Measurements from ENCODE around the gene KCNAB2.

DNA sequence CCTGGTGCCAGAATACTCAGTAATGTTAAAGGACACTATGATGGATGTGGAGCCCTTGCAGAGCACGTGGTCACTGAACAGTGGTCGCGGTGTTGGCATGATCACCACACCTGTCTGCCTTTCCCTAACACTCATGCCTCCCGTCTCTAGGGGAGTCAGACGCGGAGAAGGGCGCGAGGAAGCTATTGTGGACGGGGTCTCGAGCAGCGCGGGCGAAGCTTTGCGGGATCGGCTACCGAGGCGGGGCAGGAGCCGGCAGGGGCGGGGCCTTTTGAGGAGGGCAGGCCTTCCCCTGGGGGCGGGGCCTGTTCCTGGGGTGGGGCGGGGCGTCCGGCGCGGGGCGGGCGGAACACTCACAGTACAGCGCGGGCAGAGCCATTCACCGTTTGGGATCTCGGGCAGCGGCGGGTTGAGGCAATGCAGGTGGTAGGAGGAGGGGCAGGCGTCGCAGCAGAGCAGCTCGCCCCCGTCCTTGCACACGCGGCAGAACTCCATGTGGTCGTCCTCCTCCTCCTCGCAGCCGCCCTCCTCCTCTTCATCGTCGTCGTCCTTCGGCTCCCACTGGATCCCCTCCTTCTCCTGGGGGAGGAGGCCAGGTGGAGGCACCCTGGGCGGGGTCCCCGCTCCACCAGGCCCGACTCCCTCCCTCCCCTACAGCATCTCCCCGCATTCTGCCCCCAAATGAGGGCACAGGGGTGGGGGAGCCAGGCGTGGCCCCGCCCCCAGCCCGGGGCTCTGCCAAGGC, 103.0 kb downstream of the KCNAB2 start:
- TF ChIP-seq, protein P1, sequence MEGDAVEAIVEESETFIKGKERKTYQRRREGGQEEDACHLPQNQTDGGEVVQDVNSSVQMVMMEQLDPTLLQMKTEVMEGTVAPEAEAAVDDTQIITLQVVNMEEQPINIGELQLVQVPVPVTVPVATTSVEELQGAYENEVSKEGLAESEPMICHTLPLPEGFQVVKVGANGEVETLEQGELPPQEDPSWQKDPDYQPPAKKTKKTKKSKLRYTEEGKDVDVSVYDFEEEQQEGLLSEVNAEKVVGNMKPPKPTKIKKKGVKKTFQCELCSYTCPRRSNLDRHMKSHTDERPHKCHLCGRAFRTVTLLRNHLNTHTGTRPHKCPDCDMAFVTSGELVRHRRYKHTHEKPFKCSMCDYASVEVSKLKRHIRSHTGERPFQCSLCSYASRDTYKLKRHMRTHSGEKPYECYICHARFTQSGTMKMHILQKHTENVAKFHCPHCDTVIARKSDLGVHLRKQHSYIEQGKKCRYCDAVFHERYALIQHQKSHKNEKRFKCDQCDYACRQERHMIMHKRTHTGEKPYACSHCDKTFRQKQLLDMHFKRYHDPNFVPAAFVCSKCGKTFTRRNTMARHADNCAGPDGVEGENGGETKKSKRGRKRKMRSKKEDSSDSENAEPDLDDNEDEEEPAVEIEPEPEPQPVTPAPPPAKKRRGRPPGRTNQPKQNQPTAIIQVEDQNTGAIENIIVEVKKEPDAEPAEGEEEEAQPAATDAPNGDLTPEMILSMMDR (IDR thresholded peaks at IDR 0.05): no peak
- TF ChIP-seq POLR2AphosphoS5 (IDR thresholded peaks at IDR 0.05): no peak

Data from breast epithelium (tissue), 3 donors.